Hematopoietic multipotent progenitor cell treated with erythropoietin and hydrocortisone succinate and interleukin-3 and kit ligand, for 15 days (in vitro differentiated cells): ENCODE results near the gene ADCY6.
"Not testable (repeated sequence)": the region's sequence is repeated elsewhere in the genome, so short reads cannot be mapped to it uniquely, and the experiment has no call there.

Experiments
- DNase-seq: peaks from one replicate; pipeline ENCODE4 v3.0.0-alpha.2; 2015; ENCODE audit warnings: low spot score

Gene ADCY6

GRCh38 chr12:48750769-48751356 lies 38.0 kb downstream of the ADCY6 start:
- no peak for DNase-seq

- no peak for DNase-seq
These were observed 38.7 kb downstream of the ADCY6 start for GRCh38 chr12:48750215-48750614.

GRCh38 chr12:48744251-48745008 lies 44.5 kb downstream of the ADCY6 start:
- no peak for DNase-seq

GRCh38 chr12:48739618-48740269 lies 49.1 kb downstream of the ADCY6 start:
- DNase-seq = no peak

- DNase-seq = no peak
These were observed 52.4 kb downstream of the ADCY6 start for GRCh38 chr12:48736456-48736855.

- DNase-seq = no peak
These were observed 60.1 kb downstream of the ADCY6 start for GRCh38 chr12:48728807-48729206.

GRCh38 chr12:48720737-48721136 lies 68.2 kb downstream of the ADCY6 start:
- DNase-seq = not testable (repeated sequence)

GRCh38 chr12:48720171-48720570 lies 68.7 kb downstream of the ADCY6 start:
- DNase-seq = not testable (repeated sequence)

GRCh38 chr12:48719002-48719401 lies 69.9 kb downstream of the ADCY6 start:
- DNase-seq = not testable (repeated sequence)

GRCh38 chr12:48717252-48717695 lies 71.6 kb downstream of the ADCY6 start:
- no peak for DNase-seq

- DNase-seq = peak; percentile 99
These were observed 72.2 kb downstream of the ADCY6 start, which contains the start of gene CCNT1 for GRCh38 chr12:48716493-48717251. TSS of gene CCNT1 (minus strand) at chr12:48716707. CDS start at chr12:48716675, 32 bp downstream.
